Psoas muscle (tissue), 8 donors: ENCODE data around the gene DNM1L. TPM values are rescaled to one million over a fixed set of nuclear protein-coding genes. Genes with fewer than 3 reads are reported as not detected.

Source experiments
- ATAC-seq, 4 donors: fragments of 200-7000 bp; cut with Tn5 transposase; one replicate each; pipeline ENCODE4 v1.9.1; 2020; ENCODE audit warnings: moderate library complexity in 3 of 4, mild to moderate bottlenecking in 2 of 4
- DNase-seq, 2 donors: peaks; one replicate each; pipeline ENCODE4 v3.0.0-alpha.2; 2020
- H3K27ac ChIP-seq: fragments of 200-600 bp; one replicate; pipeline ENCODE4 v1.8.0; 2022
- H3K27me3 ChIP-seq, 3 donors: fragments of 200-600 bp in 1 of 3; one replicate each; pipeline versions ENCODE4 v1.6.1 to v1.8.0; 2013 to 2022; ENCODE audit warnings: low read length in 2 of 3, mild to moderate bottlenecking in 2 of 3, moderate library complexity in 1 of 3; ENCODE audit not compliant: insufficient read depth in 3 of 3
- H3K36me3 ChIP-seq, 2 donors: fragments of 200-600 bp in 1 of 2; one replicate each; pipeline versions ENCODE4 v1.6.1 to v1.8.0; 2013 to 2022; ENCODE audit warnings: low read depth in 1 of 2, mild to moderate bottlenecking in 1 of 2, moderate library complexity in 1 of 2; ENCODE audit not compliant: insufficient read depth in 1 of 2
- H3K4me1 ChIP-seq: fragments of 200-600 bp; one replicate; pipeline ENCODE4 v1.8.0; 2022
- H3K4me3 ChIP-seq: fragments of 200-600 bp; one replicate; pipeline ENCODE4 v1.8.0; 2022; ENCODE audit warnings: mild to moderate bottlenecking
- H3K9me3 ChIP-seq: fragments of 200-600 bp; one replicate; pipeline ENCODE4 v1.8.0; 2022
- CTCF ChIP-seq: fragments of 200-600 bp; IDR thresholded peaks from one replicate; pipeline ENCODE4 v1.8.0; 2022; ENCODE audit warnings: antibody characterized with exemption
- whole genome bisulfite sequencing, 3 donors: extraction: QIAGEN DNeasy Blood & Tissue Kit; methylation state at CpG; one replicate each; pipeline versions ENCODE4 v1.1.6 to v1.1.7; 2013; 5-methylcytosine and 5-hydroxymethylcytosine counted together
- intact Hi-C, 2 donors: fragments of 100-400 bp; cut with DNase I; formaldehyde crosslinking; loops; one replicate each; pipeline versions ENCODE4 v1.11.0 to v1.14.2; 2022
- polyA plus RNA-seq, 3 donors: library from polyadenylated mRNA; stranded (reverse); fragments of 200-250 nt; gene quantifications; one replicate each; pipeline ENCODE4 v1.2.3, GENCODE V29; 2013
- total RNA-seq, 4 donors: library from RNA; stranded (reverse); fragmentation: NEBNext Ultra II Directional in 2 of 4; extraction: Animal tissue kit (Norgen Biotek cat#: 25700) in 2 of 4; gene quantifications; one replicate each; pipeline versions ENCODE4 v1.2.1 to v1.2.4, GENCODE V29; 2021 to 2023
- donor health status: healthy with polysubstance abuse.
- donor health status: DM: no; HTN: no; CAD: no; lungs with moderate emphysema.
- donor health status: Bipolar disorder and iron deficiency.
- donor health status: healthy.
- donor health status: DM: yes; HTN: yes; CAD: no.
- donor health status: DM: no; HTN: no; CAD: no.
- donor health status: DM: no; HTN: no; CAD: no.
- donor health status: DM: yes; HTN: yes; CAD: no.

The DNM1L gene
- total and polyA plus RNA-seq, 7 donors = 29.3 to 62.9 (median 40.1) TPM

GRCh38 chr12:32785557-32785956 lies 106.5 kb downstream of the DNM1L start:
- Histone ChIP-seq H3K27ac (no peak overlapping the region), H3K9me3 (no peaks in the 10 kb centered on the region), H3K27me3 (peaks cover 0 to 3% (median 0%) of the 10 kb centered on the region in 3 donors), H3K36me3 (no peaks in the 10 kb centered on the region), H3K4me1 (no peaks in the 10 kb centered on the region), H3K4me3 (no peak overlapping the region)
- no peak for TF ChIP-seq CTCF
- intact Hi-C loops = no loop called here
- DNase-seq = no peak
- no peak for ATAC-seq
- WGBS, 3 donors = 69 to 80% (median 74%) methylated on average over 5 of the region's 5 CpGs

GRCh38 chr12:32788405-32788804 lies 109.3 kb downstream of the DNM1L start:
- DNase-seq (no peak), ATAC-seq (no peak)
- H3K27ac ChIP-seq = no peak overlapping the region
- 74 to 85% (median 74%) methylated on average over 4 of the region's 4 CpGs for WGBS, 3 donors
- intact Hi-C loops = no loop called here
- no peaks in the 10 kb centered on the region for H3K36me3 ChIP-seq
- no peak overlapping the region for H3K4me3 ChIP-seq
- no peak for TF ChIP-seq CTCF
- no peaks in the 10 kb centered on the region for H3K9me3 ChIP-seq
- no peaks in the 10 kb centered on the region for H3K4me1 ChIP-seq
- no peaks in the 10 kb centered on the region for H3K27me3 ChIP-seq

- H3K27ac ChIP-seq = no peak overlapping the region
- no peaks in the 10 kb centered on the region for H3K27me3 ChIP-seq
- TF ChIP-seq CTCF = no peak
- intact Hi-C loops = no loop called here
- H3K4me1 ChIP-seq = no peaks in the 10 kb centered on the region
- DNase-seq (no peak), ATAC-seq (no peak)
- H3K36me3 ChIP-seq = no peaks in the 10 kb centered on the region
- no peak overlapping the region for H3K4me3 ChIP-seq
- no peaks in the 10 kb centered on the region for H3K9me3 ChIP-seq
Measured at GRCh38 chr12:32789446-32789845, 110.3 kb downstream of the DNM1L start.

- ATAC-seq (no peak), DNase-seq (no peak)
- no peak overlapping the region for H3K27ac ChIP-seq
- no peaks in the 10 kb centered on the region for H3K9me3 ChIP-seq
- no peak for TF ChIP-seq CTCF
- WGBS, 3 donors = 54 to 59% (median 56%) methylated on average over 2 of the region's 2 CpGs
- H3K36me3 ChIP-seq = no peaks in the 10 kb centered on the region
- intact Hi-C loops = no loop called here
- no peaks in the 10 kb centered on the region for H3K27me3 ChIP-seq
- no peak overlapping the region for H3K4me3 ChIP-seq
- H3K4me1 ChIP-seq = no peaks in the 10 kb centered on the region
Measured at GRCh38 chr12:32789916-32790315, 110.8 kb downstream of the DNM1L start.

- TF ChIP-seq CTCF = no peak
Measured at GRCh38 chr12:32794281-32794680, 115.2 kb downstream of the DNM1L start.

More at GRCh38 chr12:32794281-32794680, 115.2 kb downstream of the DNM1L start:
- Histone ChIP-seq H3K36me3 (no peaks in the 10 kb centered on the region), H3K4me1 (no peaks in the 10 kb centered on the region), H3K4me3 (no peak overlapping the region), H3K27me3 (no peaks in the 10 kb centered on the region), H3K9me3 (no peaks in the 10 kb centered on the region), H3K27ac (no peak overlapping the region)
- intact Hi-C loops = no loop called here
- WGBS, 3 donors = 70 to 90% (median 81%) methylated on average over 4 of the region's 4 CpGs
- no peak for DNase-seq
- no peak for ATAC-seq
